HEK293 (cell line): Measurements from ENCODE around the gene TSSK3.

ENCODE experiments used
- CTCF ChIA-PET: fragments of 350-600 bp; formaldehyde crosslinking; extraction: SDS; loops from one replicate; lab custom pipeline; 2021; ENCODE audit warnings: antibody characterized with exemption; lab: Yijun Ruan, JAX
- POLR2A ChIA-PET: fragments of 300-600 bp; formaldehyde crosslinking; extraction: SDS; loops from one replicate; lab custom pipeline; 2020; ENCODE audit warnings: antibody characterized with exemption, inconsistent platforms; lab: Yijun Ruan, JAX
- H3K27ac ChIP-seq: fragments of 200-500 bp; sonication (Bioruptor generic); 2 replicates; pipeline ENCODE4 v1.5.1; 2014; ENCODE audit warnings: low read depth, low read length, control low read depth, inconsistent platforms; ENCODE audit errors: extremely low read depth
- H3K36me3 ChIP-seq, 2 experiments: fragments of 200-500 bp in 1 of 2; sonication (Bioruptor generic) in 1 of 2; 1 replicate in 1 of 2; 2 replicates in 1 of 2; pipeline ENCODE4 v1.5.1; 2014 to 2017; ENCODE audit warnings: inconsistent platforms in 2 of 2, low read length in 2 of 2; ENCODE audit not compliant: control insufficient read depth in 2 of 2, insufficient read depth in 1 of 2
- H3K4me1 ChIP-seq: fragments of 200-500 bp; sonication (Bioruptor generic); 2 replicates; pipeline ENCODE4 v1.5.1; 2014; ENCODE audit warnings: mild to moderate bottlenecking, low read length, inconsistent platforms; ENCODE audit not compliant: control insufficient read depth, insufficient read depth
- H3K4me3 ChIP-seq: 2 replicates; pipeline ENCODE4 v1.5.1; 2011; ENCODE audit warnings: low read depth, mild to moderate bottlenecking, control low read depth, low read length, moderate library complexity
- H3K9me3 ChIP-seq: fragments of 200-500 bp; sonication (Bioruptor generic); 2 replicates; pipeline ENCODE4 v1.5.1; 2014; ENCODE audit warnings: low read depth, low read length, inconsistent platforms; ENCODE audit not compliant: control insufficient read depth, insufficient read depth
- GLIS1 ChIP-seq: fragments of 450-650 bp; formaldehyde crosslinking; IDR thresholded peaks from 2 replicates; pipeline ENCODE4 v1.5.1; 2016; ENCODE audit warnings: missing biosample characterization, missing genetic modification characterization
- HOXD13 ChIP-seq: sonication (generic); formaldehyde crosslinking; IDR thresholded peaks from 2 replicates; pipeline ENCODE4 v1.8.0; 2022; ENCODE audit warnings: missing genetic modification reagents, borderline replicate concordance
- KLF10 ChIP-seq: fragments of 450-650 bp; IDR thresholded peaks from 2 replicates; pipeline ENCODE4 v1.5.1; 2018; ENCODE audit warnings: missing biosample characterization, mild to moderate bottlenecking, missing genetic modification characterization
- PRDM1 ChIP-seq: fragments of 450-650 bp; formaldehyde crosslinking; IDR thresholded peaks from 2 replicates; pipeline ENCODE4; 2016; ENCODE audit warnings: missing biosample characterization, missing genetic modification characterization
- SCRT1 ChIP-seq: fragments of 450-650 bp; formaldehyde crosslinking; IDR thresholded peaks from 2 replicates; pipeline ENCODE4 v1.5.1; 2016; ENCODE audit warnings: missing biosample characterization, missing genetic modification characterization, borderline replicate concordance
- SCRT2 ChIP-seq: fragments of 450-650 bp; formaldehyde crosslinking; IDR thresholded peaks from 2 replicates; pipeline ENCODE4 v1.5.1; 2016; ENCODE audit warnings: missing biosample characterization, missing genetic modification characterization
- SP7 ChIP-seq: fragments of 450-650 bp; formaldehyde crosslinking; IDR thresholded peaks from 2 replicates; pipeline ENCODE4 v1.5.1; 2016; ENCODE audit warnings: missing biosample characterization, missing genetic modification characterization
- TCF7L2 ChIP-seq: IDR thresholded peaks from 2 replicates; pipeline ENCODE4 v1.6.1; 2011; ENCODE audit warnings: low read depth, mild to moderate bottlenecking, inconsistent platforms, low read length, moderate library complexity, borderline replicate concordance
- ZNF138 ChIP-seq: fragments of 450-650 bp; formaldehyde crosslinking; IDR thresholded peaks from 2 replicates; pipeline ENCODE4 v1.5.1; 2016; ENCODE audit warnings: missing biosample characterization, missing genetic modification characterization, borderline replicate concordance
- ZNF202 ChIP-seq: fragments of 450-650 bp; formaldehyde crosslinking; IDR thresholded peaks from 2 replicates; pipeline ENCODE4 v1.5.1; 2016; ENCODE audit warnings: missing biosample characterization, missing genetic modification characterization, borderline replicate concordance
- ZNF223 ChIP-seq: fragments of 450-650 bp; formaldehyde crosslinking; IDR thresholded peaks from 2 replicates; pipeline ENCODE4 v1.5.1; 2016; ENCODE audit warnings: missing biosample characterization, missing genetic modification characterization
- ZNF266 ChIP-seq: fragments of 450-650 bp; formaldehyde crosslinking; IDR thresholded peaks from 2 replicates; pipeline ENCODE4 v1.5.1; 2016; ENCODE audit warnings: missing biosample characterization, missing genetic modification characterization, low read depth
- ZNF394 ChIP-seq: fragments of 450-650 bp; formaldehyde crosslinking; IDR thresholded peaks from 2 replicates; pipeline ENCODE4 v1.5.1; 2016; ENCODE audit warnings: missing biosample characterization, missing genetic modification characterization, mild to moderate bottlenecking, moderate library complexity, borderline replicate concordance
- ZNF473 ChIP-seq: fragments of 450-650 bp; formaldehyde crosslinking; IDR thresholded peaks from 2 replicates; pipeline ENCODE4 v1.5.1; 2017; ENCODE audit warnings: missing biosample characterization, missing genetic modification characterization
- ZNF501 ChIP-seq: fragments of 450-650 bp; formaldehyde crosslinking; IDR thresholded peaks from 2 replicates; pipeline ENCODE4 v1.5.1; 2016; ENCODE audit warnings: missing biosample characterization, missing genetic modification characterization
- ZNF548 ChIP-seq: fragments of 450-650 bp; formaldehyde crosslinking; IDR thresholded peaks from 2 replicates; pipeline ENCODE4 v1.5.1; 2016; ENCODE audit warnings: missing biosample characterization, missing genetic modification characterization
- ZNF561 ChIP-seq: fragments of 450-650 bp; IDR thresholded peaks from 2 replicates; pipeline ENCODE4 v1.5.1; 2018; ENCODE audit warnings: missing biosample characterization, missing genetic modification characterization, borderline replicate concordance
- ZNF621 ChIP-seq: fragments of 450-650 bp; formaldehyde crosslinking; IDR thresholded peaks from 2 replicates; pipeline ENCODE4 v1.5.1; 2017; ENCODE audit warnings: missing biosample characterization, missing genetic modification characterization
- ZNF624 ChIP-seq: fragments of 450-650 bp; formaldehyde crosslinking; IDR thresholded peaks from 2 replicates; pipeline ENCODE4 v1.5.1; 2017; ENCODE audit warnings: missing biosample characterization, missing genetic modification characterization
- ZNF629 ChIP-seq: fragments of 450-650 bp; formaldehyde crosslinking; IDR thresholded peaks from 2 replicates; pipeline ENCODE4 v1.5.1; 2017; ENCODE audit warnings: missing biosample characterization, missing genetic modification characterization
- ZNF76 ChIP-seq: fragments of 450-650 bp; formaldehyde crosslinking; IDR thresholded peaks from 2 replicates; pipeline ENCODE4; 2016; ENCODE audit warnings: low read depth, missing biosample characterization, missing genetic modification characterization, borderline replicate concordance
- TF ChIP-seq, protein P1 (sequence below): fragments of 450-650 bp; formaldehyde crosslinking; IDR thresholded peaks from 2 replicates; pipeline ENCODE4 v1.5.1; 2016; ENCODE audit warnings: missing biosample characterization, missing genetic modification characterization, low read depth
- TF ChIP-seq, protein P2 (sequence below): fragments of 450-650 bp; formaldehyde crosslinking; IDR thresholded peaks from 2 replicates; pipeline ENCODE4 v1.5.1; 2016; ENCODE audit warnings: missing biosample characterization, missing genetic modification characterization
- TF ChIP-seq, protein P3 (sequence below): fragments of 450-650 bp; formaldehyde crosslinking; IDR thresholded peaks from 2 replicates; pipeline ENCODE4 v1.5.1; 2017; ENCODE audit warnings: missing biosample characterization, missing genetic modification characterization
- TF ChIP-seq, protein P4 (sequence below): fragments of 450-650 bp; formaldehyde crosslinking; conservative IDR thresholded peaks from 2 replicates; pipeline ENCODE4 v1.5.1; 2016; ENCODE audit warnings: low read depth, missing biosample characterization, missing genetic modification characterization
- TF ChIP-seq, protein P5 (sequence below): fragments of 450-650 bp; formaldehyde crosslinking; IDR thresholded peaks from 2 replicates; pipeline ENCODE4 v1.5.1; 2016; ENCODE audit warnings: missing biosample characterization, missing genetic modification characterization
- TF ChIP-seq, protein P6 (sequence below): fragments of 450-650 bp; formaldehyde crosslinking; IDR thresholded peaks from 2 replicates; pipeline ENCODE4 v1.5.1; 2016; ENCODE audit warnings: missing biosample characterization, missing genetic modification characterization

Gene TSSK3

DNA sequence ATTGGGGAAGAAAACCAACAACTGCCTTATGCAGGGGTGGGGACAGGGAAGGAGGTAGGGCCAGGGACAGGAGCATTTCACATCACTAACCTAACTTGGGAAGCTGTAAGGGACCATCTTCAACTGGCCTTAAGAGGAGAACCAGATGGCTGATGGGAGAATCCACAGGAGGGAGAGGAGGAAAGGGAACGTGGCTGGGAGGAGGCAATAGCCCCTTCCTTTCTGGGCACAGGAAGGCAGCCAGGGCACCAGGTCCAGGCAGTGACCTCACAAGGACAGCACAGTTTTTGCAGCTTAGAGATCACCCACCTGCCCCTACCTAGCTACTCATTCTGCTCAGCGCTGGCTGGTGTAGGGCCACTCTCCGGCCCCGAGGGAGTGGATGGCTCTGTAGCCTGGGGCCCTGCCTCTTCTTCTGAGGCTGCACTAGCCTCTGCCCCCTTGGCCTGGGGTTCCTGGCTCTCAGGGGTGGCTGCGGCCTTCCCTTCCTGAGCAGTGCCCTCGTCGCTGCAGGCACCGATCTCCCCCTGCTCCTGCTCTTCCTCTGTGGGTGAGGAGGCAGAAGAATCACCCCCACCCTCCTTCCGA, 28.0 kb upstream of the TSSK3 start:
- H3K4me1 ChIP-seq = no peaks in the 10 kb centered on the region
- ChIA-PET CTCF (interaction anchor here (0.6 to 1.0 kb wide), 2 partner anchors 12 to 119 kb away, joined by 3 read pairs; no protein-coding TSS in a partner anchor), POLR2A (interaction anchor here (0.6 to 5.8 kb wide), 4 partner anchors 18 to 86 kb away, joined by 3 to 100 read pairs (median 3); partner anchors contain the start of gene BSDC1)
- H3K4me3 ChIP-seq = peak overlapping the region; percentile 84
- no peaks in the 10 kb centered on the region for H3K9me3 ChIP-seq
- peaks cover 0 to 57% of the 10 kb centered on the region in 2 experiments; a peak in 1 of 3 replicates for H3K36me3 ChIP-seq
- peak overlapping the region; percentile 76; the same call in 1 of the 2 replicates for H3K27ac ChIP-seq
- TF ChIP-seq, protein P1, sequence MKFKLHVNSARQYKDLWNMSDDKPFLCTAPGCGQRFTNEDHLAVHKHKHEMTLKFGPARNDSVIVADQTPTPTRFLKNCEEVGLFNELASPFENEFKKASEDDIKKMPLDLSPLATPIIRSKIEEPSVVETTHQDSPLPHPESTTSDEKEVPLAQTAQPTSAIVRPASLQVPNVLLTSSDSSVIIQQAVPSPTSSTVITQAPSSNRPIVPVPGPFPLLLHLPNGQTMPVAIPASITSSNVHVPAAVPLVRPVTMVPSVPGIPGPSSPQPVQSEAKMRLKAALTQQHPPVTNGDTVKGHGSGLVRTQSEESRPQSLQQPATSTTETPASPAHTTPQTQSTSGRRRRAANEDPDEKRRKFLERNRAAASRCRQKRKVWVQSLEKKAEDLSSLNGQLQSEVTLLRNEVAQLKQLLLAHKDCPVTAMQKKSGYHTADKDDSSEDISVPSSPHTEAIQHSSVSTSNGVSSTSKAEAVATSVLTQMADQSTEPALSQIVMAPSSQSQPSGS (tag by site-specific recombination) = no peak
- TF ChIP-seq, protein P2, sequence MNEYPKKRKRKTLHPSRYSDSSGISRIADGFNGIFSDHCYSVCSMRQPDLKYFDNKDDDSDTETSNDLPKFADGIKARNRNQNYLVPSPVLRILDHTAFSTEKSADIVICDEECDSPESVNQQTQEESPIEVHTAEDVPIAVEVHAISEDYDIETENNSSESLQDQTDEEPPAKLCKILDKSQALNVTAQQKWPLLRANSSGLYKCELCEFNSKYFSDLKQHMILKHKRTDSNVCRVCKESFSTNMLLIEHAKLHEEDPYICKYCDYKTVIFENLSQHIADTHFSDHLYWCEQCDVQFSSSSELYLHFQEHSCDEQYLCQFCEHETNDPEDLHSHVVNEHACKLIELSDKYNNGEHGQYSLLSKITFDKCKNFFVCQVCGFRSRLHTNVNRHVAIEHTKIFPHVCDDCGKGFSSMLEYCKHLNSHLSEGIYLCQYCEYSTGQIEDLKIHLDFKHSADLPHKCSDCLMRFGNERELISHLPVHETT = no peak
- TF ChIP-seq SCRT2 = no peak
- TF ChIP-seq ZNF394 = no peak
- TF ChIP-seq ZNF629 = no peak
- no peak for TF ChIP-seq GLIS1 (tag by site-specific recombination)
- no peak for TF ChIP-seq ZNF561 (tag by site-specific recombination)
- no peak for TF ChIP-seq HOXD13 (CRISPR knock-in tag)
- no peak for TF ChIP-seq SP7 (tag by site-specific recombination)
- no peak for TF ChIP-seq ZNF266 (tag by site-specific recombination)
- TF ChIP-seq, protein P3, sequence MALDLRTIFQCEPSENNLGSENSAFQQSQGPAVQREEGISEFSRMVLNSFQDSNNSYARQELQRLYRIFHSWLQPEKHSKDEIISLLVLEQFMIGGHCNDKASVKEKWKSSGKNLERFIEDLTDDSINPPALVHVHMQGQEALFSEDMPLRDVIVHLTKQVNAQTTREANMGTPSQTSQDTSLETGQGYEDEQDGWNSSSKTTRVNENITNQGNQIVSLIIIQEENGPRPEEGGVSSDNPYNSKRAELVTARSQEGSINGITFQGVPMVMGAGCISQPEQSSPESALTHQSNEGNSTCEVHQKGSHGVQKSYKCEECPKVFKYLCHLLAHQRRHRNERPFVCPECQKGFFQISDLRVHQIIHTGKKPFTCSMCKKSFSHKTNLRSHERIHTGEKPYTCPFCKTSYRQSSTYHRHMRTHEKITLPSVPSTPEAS (tag by site-specific recombination) = no peak
- TF ChIP-seq, protein P4, sequence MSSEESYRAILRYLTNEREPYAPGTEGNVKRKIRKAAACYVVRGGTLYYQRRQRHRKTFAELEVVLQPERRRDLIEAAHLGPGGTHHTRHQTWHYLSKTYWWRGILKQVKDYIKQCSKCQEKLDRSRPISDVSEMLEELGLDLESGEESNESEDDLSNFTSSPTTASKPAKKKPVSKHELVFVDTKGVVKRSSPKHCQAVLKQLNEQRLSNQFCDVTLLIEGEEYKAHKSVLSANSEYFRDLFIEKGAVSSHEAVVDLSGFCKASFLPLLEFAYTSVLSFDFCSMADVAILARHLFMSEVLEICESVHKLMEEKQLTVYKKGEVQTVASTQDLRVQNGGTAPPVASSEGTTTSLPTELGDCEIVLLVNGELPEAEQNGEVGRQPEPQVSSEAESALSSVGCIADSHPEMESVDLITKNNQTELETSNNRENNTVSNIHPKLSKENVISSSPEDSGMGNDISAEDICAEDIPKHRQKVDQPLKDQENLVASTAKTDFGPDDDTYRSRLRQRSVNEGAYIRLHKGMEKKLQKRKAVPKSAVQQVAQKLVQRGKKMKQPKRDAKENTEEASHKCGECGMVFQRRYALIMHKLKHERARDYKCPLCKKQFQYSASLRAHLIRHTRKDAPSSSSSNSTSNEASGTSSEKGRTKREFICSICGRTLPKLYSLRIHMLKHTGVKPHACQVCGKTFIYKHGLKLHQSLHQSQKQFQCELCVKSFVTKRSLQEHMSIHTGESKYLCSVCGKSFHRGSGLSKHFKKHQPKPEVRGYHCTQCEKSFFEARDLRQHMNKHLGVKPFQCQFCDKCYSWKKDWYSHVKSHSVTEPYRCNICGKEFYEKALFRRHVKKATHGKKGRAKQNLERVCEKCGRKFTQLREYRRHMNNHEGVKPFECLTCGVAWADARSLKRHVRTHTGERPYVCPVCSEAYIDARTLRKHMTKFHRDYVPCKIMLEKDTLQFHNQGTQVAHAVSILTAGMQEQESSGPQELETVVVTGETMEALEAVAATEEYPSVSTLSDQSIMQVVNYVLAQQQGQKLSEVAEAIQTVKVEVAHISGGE (tag by site-specific recombination) = no peak
- no peak for TF ChIP-seq KLF10
- no peak for TF ChIP-seq ZNF548
- TF ChIP-seq TCF7L2 = no peak
- no peak for TF ChIP-seq ZNF621 (tag by site-specific recombination)
- TF ChIP-seq, protein P5, sequence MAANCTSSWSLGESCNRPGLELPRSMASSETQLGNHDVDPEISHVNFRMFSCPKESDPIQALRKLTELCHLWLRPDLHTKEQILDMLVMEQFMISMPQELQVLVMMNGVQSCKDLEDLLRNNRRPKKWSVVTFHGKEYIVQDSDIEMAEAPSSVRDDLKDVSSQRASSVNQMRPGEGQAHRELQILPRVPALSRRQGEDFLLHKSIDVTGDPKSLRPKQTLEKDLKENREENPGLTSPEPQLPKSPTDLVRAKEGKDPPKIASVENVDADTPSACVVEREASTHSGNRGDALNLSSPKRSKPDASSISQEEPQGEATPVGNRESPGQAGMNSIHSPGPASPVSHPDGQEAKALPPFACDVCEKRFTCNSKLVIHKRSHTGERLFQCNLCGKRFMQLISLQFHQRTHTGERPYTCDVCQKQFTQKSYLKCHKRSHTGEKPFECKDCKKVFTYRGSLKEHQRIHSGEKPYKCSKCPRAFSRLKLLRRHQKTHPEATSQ = no peak
- no peak for TF ChIP-seq ZNF202 (tag by site-specific recombination)
- TF ChIP-seq SCRT1 (tag by site-specific recombination) = no peak
- TF ChIP-seq ZNF624 = no peak
- no peak for TF ChIP-seq ZNF223 (tag by site-specific recombination)
- no peak for TF ChIP-seq ZNF138 (tag by site-specific recombination)
- no peak for TF ChIP-seq ZNF501 (tag by site-specific recombination)
- no peak for TF ChIP-seq ZNF473 (tag by site-specific recombination)
- peak; percentile 23; the same call in 1 of the 2 replicates for TF ChIP-seq PRDM1 (tag by site-specific recombination)
- TF ChIP-seq ZNF76 (tag by site-specific recombination) = peak; percentile 47
- TF ChIP-seq, protein P6, sequence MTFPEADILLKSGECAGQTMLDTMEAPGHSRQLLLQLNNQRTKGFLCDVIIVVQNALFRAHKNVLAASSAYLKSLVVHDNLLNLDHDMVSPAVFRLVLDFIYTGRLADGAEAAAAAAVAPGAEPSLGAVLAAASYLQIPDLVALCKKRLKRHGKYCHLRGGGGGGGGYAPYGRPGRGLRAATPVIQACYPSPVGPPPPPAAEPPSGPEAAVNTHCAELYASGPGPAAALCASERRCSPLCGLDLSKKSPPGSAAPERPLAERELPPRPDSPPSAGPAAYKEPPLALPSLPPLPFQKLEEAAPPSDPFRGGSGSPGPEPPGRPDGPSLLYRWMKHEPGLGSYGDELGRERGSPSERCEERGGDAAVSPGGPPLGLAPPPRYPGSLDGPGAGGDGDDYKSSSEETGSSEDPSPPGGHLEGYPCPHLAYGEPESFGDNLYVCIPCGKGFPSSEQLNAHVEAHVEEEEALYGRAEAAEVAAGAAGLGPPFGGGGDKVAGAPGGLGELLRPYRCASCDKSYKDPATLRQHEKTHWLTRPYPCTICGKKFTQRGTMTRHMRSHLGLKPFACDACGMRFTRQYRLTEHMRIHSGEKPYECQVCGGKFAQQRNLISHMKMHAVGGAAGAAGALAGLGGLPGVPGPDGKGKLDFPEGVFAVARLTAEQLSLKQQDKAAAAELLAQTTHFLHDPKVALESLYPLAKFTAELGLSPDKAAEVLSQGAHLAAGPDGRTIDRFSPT (tag by site-specific recombination) = peak; percentile 58; the same call in 1 of the 2 replicates
